Stimulated activated CD4-positive, alpha-beta T cell treated with anti-CD3 and anti-CD28 coated beads, TNF-alpha, amount 100 ng/mL, for 48 hours (primary cell): ENCODE results near the gene PGAP6.
A peak's percentile ranks its signal among the peaks of the same experiment; 100 is the strongest.
"Not testable (repeated sequence)": the region's sequence is repeated elsewhere in the genome, so short reads cannot be mapped to it uniquely, and the experiment has no call there.

Experiments
- DNase-seq, 3 donors: peaks; one replicate each; pipeline ENCODE4 v3.0.0-alpha.2; 2020; ENCODE audit warnings: low read depth in 3 of 3

PGAP6 gene

GRCh38 chr16:401468-402348 lies 19.9 kb upstream of the PGAP6 start, which contains the start of gene DECR2:
TSS of gene DECR2 (plus strand) at chr16:401885. CDS start at chr16:401964, 79 bp downstream.
- DNase-seq, result peak; percentile 93 to 100 (median 99)

- no peak for DNase-seq
Measured at GRCh38 chr16:400061-400591, 18.3 kb upstream of the PGAP6 start.

GRCh38 chr16:399340-400019 lies 17.7 kb upstream of the PGAP6 start:
- DNase-seq, result no peak

- DNase-seq, result no peak
Measured at GRCh38 chr16:398561-399339, 17.0 kb upstream of the PGAP6 start.

GRCh38 chr16:397736-398332 lies 16.1 kb upstream of the PGAP6 start:
- DNase-seq, result peak in 1 of 3 donors; percentile 24

GRCh38 chr16:397135-397661 lies 15.4 kb upstream of the PGAP6 start, which contains the start of gene NME4:
TSS of gene NME4 (plus strand) at chr16:397199. CDS start at chr16:397223, 24 bp downstream.
- no peak for DNase-seq

GRCh38 chr16:396605-397004 lies 14.8 kb upstream of the PGAP6 start:
- no peak for DNase-seq

GRCh38 chr16:396199-396598 lies 14.4 kb upstream of the PGAP6 start:
- DNase-seq, result no peak

- no peak for DNase-seq
Measured at GRCh38 chr16:392450-393030, 10.8 kb upstream of the PGAP6 start.

- peak; percentile 65 to 81 (median 70) for DNase-seq
Measured at GRCh38 chr16:391885-392335, 10.1 kb upstream of the PGAP6 start.

- no peak for DNase-seq
Measured at GRCh38 chr16:389352-389751, 7.6 kb upstream of the PGAP6 start.

GRCh38 chr16:387761-388666 lies 6.2 kb upstream of the PGAP6 start:
- DNase-seq, result not testable (repeated sequence)

- DNase-seq, result no peak
Measured at GRCh38 chr16:386641-387156, 4.9 kb upstream of the PGAP6 start.

GRCh38 chr16:383326-384051 lies 1.7 kb upstream of the PGAP6 start:
- peak in 1 of 3 donors; percentile 24 for DNase-seq

- DNase-seq, result no peak
Measured at GRCh38 chr16:381012-381788, 578 bp downstream of the PGAP6 start.

GRCh38 chr16:380762-381011 lies 1.1 kb downstream of the PGAP6 start:
- no peak for DNase-seq

- DNase-seq, result no peak
Measured at GRCh38 chr16:379961-380761, 1.6 kb downstream of the PGAP6 start.
